Posterior vena cava (tissue), 2 donors: ENCODE data around the gene EFHC1. TPM values are rescaled to one million over a fixed set of nuclear protein-coding genes. Genes with fewer than 3 reads are reported as not detected.

ENCODE experiments used
- DNase-seq: peaks from one replicate; pipeline ENCODE4 v3.0.0-alpha.2; 2020; ENCODE audit warnings: low spot score
- intact Hi-C, 2 donors: fragments of 100-400 bp; cut with DNase I; formaldehyde crosslinking; loops; one replicate each; pipeline versions ENCODE4 v1.14.1 to v1.14.2; 2022 to 2023
- total RNA-seq, 2 donors: library from RNA; stranded (reverse); fragmentation: NEBNext Ultra II Directional; extraction: Animal tissue kit (Norgen Biotek cat#: 25700); gene quantifications; one replicate each; pipeline ENCODE4 v1.2.1, GENCODE V29; 2021
- donor health status: DM: yes; HTN: yes; CAD: no.
- donor health status: DM: yes; HTN: yes; CAD: no.

The EFHC1 gene
- total RNA-seq, 2 donors from 2014 or later, result 12.0 to 13.5 TPM

- DNase-seq, result no peak
- intact Hi-C loops, result no loop called here
Measured at GRCh38 chr6:52557389-52558265, 137.5 kb downstream of the EFHC1 start.

DNA sequence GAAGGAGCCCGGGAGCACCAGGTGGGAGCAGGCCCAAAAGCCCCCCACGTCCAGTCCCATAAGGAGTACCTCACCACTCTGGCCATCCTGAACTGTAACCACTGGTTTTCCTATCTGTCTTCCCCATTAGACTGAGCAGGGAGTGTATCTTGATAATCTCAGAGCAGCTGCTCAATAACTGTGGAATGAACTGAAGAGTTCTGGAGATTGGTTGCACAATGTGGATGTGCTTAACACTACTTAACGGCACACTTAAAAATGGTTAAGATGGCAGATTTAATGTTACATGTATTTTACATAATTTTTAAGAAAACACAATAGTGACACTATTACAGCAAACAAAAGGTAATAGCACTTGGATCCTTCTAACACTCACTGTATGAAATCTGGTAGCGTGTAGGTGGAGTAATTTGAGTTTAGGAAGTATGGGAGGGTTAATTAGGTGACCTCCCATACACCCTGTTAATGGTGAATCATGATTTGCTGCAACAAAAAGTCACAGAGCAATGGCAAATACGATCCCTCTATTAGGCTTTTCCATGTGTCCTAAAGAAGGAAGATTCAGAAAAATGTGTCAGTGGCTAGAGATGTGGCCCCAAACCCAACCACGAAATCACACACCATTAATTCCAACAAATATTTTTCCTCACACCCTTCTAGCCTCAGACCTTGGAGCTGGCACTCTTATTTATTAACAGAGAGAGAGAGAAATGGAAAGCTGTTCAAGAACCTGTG is 138.3 kb downstream of the EFHC1 start:
- no peak for DNase-seq
- intact Hi-C loops, result no loop called here

DNA sequence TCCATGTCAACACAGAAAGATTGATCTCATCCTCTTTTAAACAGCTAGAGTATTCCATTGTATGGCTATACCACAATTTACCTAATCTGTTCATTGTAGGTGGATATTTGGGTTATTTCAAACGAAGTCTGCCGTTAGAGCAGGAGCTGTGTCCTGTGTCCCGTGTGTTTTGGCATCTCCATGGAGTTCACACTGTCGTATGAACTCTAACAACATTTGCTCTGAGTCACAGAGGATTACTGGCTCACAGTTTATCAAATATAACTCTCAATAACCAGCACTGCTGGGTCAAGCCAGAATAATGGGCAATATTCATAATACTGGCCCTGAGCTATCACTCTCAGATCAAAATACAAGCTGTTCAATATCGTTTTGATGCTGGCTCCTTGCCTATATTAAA is 140.3 kb downstream of the EFHC1 start:
- intact Hi-C loops, result no loop called here
- no peak for DNase-seq

- no peak for DNase-seq
- intact Hi-C loops, result no loop called here
Measured at GRCh38 chr6:52562911-52563310, 142.8 kb downstream of the EFHC1 start.

- intact Hi-C loops, result no loop called here
Measured at GRCh38 chr6:52564856-52565255, 144.7 kb downstream of the EFHC1 start.

GRCh38 chr6:52566201-52566600 is 146.1 kb downstream of the EFHC1 start:
- DNase-seq, result no peak
- intact Hi-C loops, result no loop called here

More at GRCh38 chr6:52564856-52565255, 144.7 kb downstream of the EFHC1 start:
- no peak for DNase-seq

GRCh38 chr6:52566853-52567279 is 146.7 kb downstream of the EFHC1 start:
- intact Hi-C loops, result no loop called here
- DNase-seq, result no peak

DNA sequence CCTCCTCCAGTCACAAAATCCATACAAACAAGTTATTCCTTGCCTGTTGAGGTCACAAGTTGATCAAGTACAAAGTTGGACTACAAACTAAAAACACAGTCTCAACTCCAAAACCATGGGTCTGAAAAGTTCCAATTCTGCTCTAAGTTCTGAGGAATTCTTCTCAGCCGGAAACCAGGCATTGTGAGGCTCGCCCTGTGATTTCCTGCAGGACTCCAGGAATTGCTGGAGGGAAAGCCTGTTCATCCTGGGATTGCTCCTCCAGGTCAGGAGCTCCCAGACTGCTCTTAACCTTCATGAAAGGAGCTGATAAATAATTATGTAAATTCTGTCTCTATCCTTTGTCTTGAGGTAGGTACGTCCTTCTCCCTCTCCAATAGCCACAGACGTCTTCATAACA is 148.2 kb downstream of the EFHC1 start:
- intact Hi-C loops, result no loop called here
- DNase-seq, result no peak

- intact Hi-C loops, result loop anchor here (10.0 kb wide), 3 partner anchors 95 to 1115 kb away; partner anchors contain the start of gene EFHC1 (in 1 of the 2)
- DNase-seq, result no peak
Measured at GRCh38 chr6:52570291-52570700, 150.2 kb downstream of the EFHC1 start.

GRCh38 chr6:52571099-52571755 is 151.1 kb downstream of the EFHC1 start:
- intact Hi-C loops, result loop anchor here (10.0 kb wide), 3 partner anchors 94 to 1116 kb away; partner anchors contain the start of gene EFHC1 (in 1 of the 2)
- no peak for DNase-seq

DNA sequence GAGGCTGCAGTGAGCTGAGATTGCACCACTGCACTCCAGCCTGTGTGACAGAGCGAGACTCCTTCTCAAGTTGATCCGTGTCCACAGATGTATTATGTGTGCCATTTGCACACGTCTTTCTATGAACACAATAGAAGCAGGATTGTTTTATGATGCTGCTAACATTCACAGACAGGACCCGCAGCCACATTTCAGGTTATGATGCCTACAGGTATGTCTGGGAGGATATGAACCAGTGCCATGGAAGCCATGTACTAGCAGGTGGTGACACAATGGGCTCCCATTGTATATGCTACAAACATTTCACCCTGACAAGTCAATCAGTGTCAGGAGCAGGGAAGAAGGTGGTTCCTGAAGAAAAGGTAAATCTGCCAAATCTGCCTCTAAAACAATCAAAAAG is 152.4 kb downstream of the EFHC1 start:
- no peak for DNase-seq
- intact Hi-C loops, result loop anchor here (10.0 kb wide), 3 partner anchors 92 to 1118 kb away; partner anchors contain the start of gene EFHC1 (in 1 of the 2)

- intact Hi-C loops, result loop anchor here (10.0 kb wide), 3 partner anchors 92 to 1118 kb away; partner anchors contain the start of gene EFHC1 (in 1 of the 2)
- DNase-seq, result no peak
Measured at GRCh38 chr6:52573295-52573694, 153.2 kb downstream of the EFHC1 start.

Other genes starting within 250 kb of the EFHC1 start
- not detected for gene IL17A, start 234.0 kb upstream of the EFHC1 start, total RNA-seq
- gene IL17F, start 175.8 kb upstream of the EFHC1 start, total RNA-seq, result not detected
- gene MCM3, start 135.6 kb upstream of the EFHC1 start, total RNA-seq, result 10 to 100 TPM; 24.5 to 25.6 TPM
- gene PAQR8, start 58.2 kb upstream of the EFHC1 start, total RNA-seq, result 1 to 10 TPM; 3.9 TPM
- 10 to 100 TPM; 40.8 to 46.9 TPM for gene TRAM2, start 156.7 kb downstream of the EFHC1 start, total RNA-seq